Stimulated activated CD8-positive, alpha-beta memory T cell treated with anti-CD3 and anti-CD28 coated beads, Interleukin-2, amount 100 ng/mL, for 1 hour (primary cell): ENCODE results near the gene TMEM141.

Source experiments
- DNase-seq, 2 donors: peaks; one replicate each; pipeline ENCODE4 v3.0.0-alpha.2; 2020; ENCODE audit warnings: low read depth in 2 of 2

Gene TMEM141

GRCh38 chr9:136814725-136815421 lies 23.7 kb downstream of the TMEM141 start:
- DNase-seq = no peak

GRCh38 chr9:136815422-136815782 lies 24.3 kb downstream of the TMEM141 start:
- no peak for DNase-seq

GRCh38 chr9:136820971-136821825 lies 30.1 kb downstream of the TMEM141 start:
- DNase-seq = no peak

GRCh38 chr9:136821826-136822544 lies 30.8 kb downstream of the TMEM141 start:
- DNase-seq = no peak

GRCh38 chr9:136823136-136824046 lies 32.2 kb downstream of the TMEM141 start:
- no peak for DNase-seq

- DNase-seq = no peak
These were observed 33.5 kb downstream of the TMEM141 start for GRCh38 chr9:136824496-136825225.

- no peak for DNase-seq
These were observed 34.4 kb downstream of the TMEM141 start for GRCh38 chr9:136825295-136826187.

GRCh38 chr9:136826188-136826541 lies 35.0 kb downstream of the TMEM141 start:
- no peak for DNase-seq

- no peak for DNase-seq
These were observed 35.8 kb downstream of the TMEM141 start for GRCh38 chr9:136826703-136827582.

- DNase-seq = no peak
These were observed 36.8 kb downstream of the TMEM141 start for GRCh38 chr9:136827794-136828473.

GRCh38 chr9:136828474-136829140 lies 37.5 kb downstream of the TMEM141 start:
- no peak for DNase-seq

GRCh38 chr9:136829412-136829811 lies 38.3 kb downstream of the TMEM141 start:
- DNase-seq = no peak

- no peak for DNase-seq
These were observed 39.1 kb downstream of the TMEM141 start for GRCh38 chr9:136829981-136830885.

- no peak for DNase-seq
These were observed 40.0 kb downstream of the TMEM141 start for GRCh38 chr9:136831002-136831719.

GRCh38 chr9:136831720-136832104 lies 40.6 kb downstream of the TMEM141 start:
- no peak for DNase-seq

- DNase-seq = no peak
These were observed 41.4 kb downstream of the TMEM141 start for GRCh38 chr9:136832581-136832980.
